Lung (tissue), 12 donors: ENCODE data around the gene RSPO1. TPM values are rescaled to one million over a fixed set of nuclear protein-coding genes. Genes with fewer than 3 reads are reported as not detected.

Source experiments
- ATAC-seq: fragments of 200-7000 bp; cut with Tn5 transposase; one replicate; pipeline ENCODE4 v1.9.1; 2020; ENCODE audit warnings: moderate number of reproducible peaks; ENCODE audit not compliant: insufficient read depth, low FRiP score
- DNase-seq, 3 donors: peaks; one replicate each; pipeline ENCODE4 v3.0.0-alpha.2; 2013 to 2017
- H3K27ac ChIP-seq, 2 donors: one replicate each; pipeline ENCODE4 v1.5.1; 2013; ENCODE audit warnings: mild to moderate bottlenecking in 2 of 2, moderate library complexity in 2 of 2, control low read depth in 1 of 2, inconsistent platforms in 1 of 2, low read depth in 1 of 2, low read length in 1 of 2
- H3K27me3 ChIP-seq, 3 donors: one replicate each; pipeline ENCODE4 v1.5.1; 2013; ENCODE audit warnings: low read length in 2 of 3; ENCODE audit not compliant: control insufficient read depth in 3 of 3, insufficient read depth in 3 of 3
- H3K36me3 ChIP-seq, 4 donors: one replicate each; pipeline ENCODE4 v1.5.1; 2013; ENCODE audit warnings: low read length in 4 of 4, mild to moderate bottlenecking in 1 of 4, moderate library complexity in 1 of 4; ENCODE audit not compliant: control insufficient read depth in 4 of 4, insufficient read depth in 4 of 4
- H3K4me1 ChIP-seq, 5 donors: one replicate each; pipeline ENCODE4 v1.5.1; 2013; ENCODE audit warnings: low read length in 5 of 5, mild to moderate bottlenecking in 2 of 5, moderate library complexity in 1 of 5; ENCODE audit not compliant: control insufficient read depth in 5 of 5, insufficient read depth in 5 of 5
- H3K4me3 ChIP-seq: one replicate; pipeline ENCODE4 v1.5.1; 2013; ENCODE audit warnings: mild to moderate bottlenecking, control low read depth, moderate library complexity
- H3K9ac ChIP-seq, 2 donors: one replicate each; pipeline ENCODE4 v1.5.1; 2013; ENCODE audit warnings: low read length in 2 of 2, control low read depth in 1 of 2; ENCODE audit not compliant: insufficient read depth in 1 of 2
- H3K9me3 ChIP-seq, 4 donors: one replicate each; pipeline ENCODE4 v1.5.1; 2013; ENCODE audit warnings: low read length in 3 of 4, mild to moderate bottlenecking in 1 of 4, moderate library complexity in 1 of 4; ENCODE audit not compliant: control insufficient read depth in 4 of 4, insufficient read depth in 3 of 4
- WGBS, 2 donors: extraction: QIAGEN DNeasy Blood & Tissue Kit; methylation state at CpG; one replicate each; pipeline ENCODE4 v1.1.7; 2013; 5-methylcytosine and 5-hydroxymethylcytosine counted together
- polyA plus RNA-seq, 2 donors: library from polyadenylated mRNA; stranded (reverse); fragments of 200-250 nt; gene quantifications; one replicate each; pipeline ENCODE4 v1.2.1, GENCODE V29; 2013
- total RNA-seq, 2 donors: library from RNA; depleted of rRNA in 1 of 2; stranded (reverse); fragments of >200 nt in 1 of 2; gene quantifications; one replicate each; pipeline ENCODE4 v1.2.1, GENCODE V29; 2014 to 2021
- TF ChIP-seq, protein P1 (sequence below): IDR thresholded peaks from 2 replicates; pipeline ENCODE4 v1.5.1; 2012; ENCODE audit warnings: mild to moderate bottlenecking; ENCODE audit errors: control extremely low read depth, extremely low read depth
- donor health status: control.
- donor health status: control.
- donor health status: Bipolar disorder and iron deficiency.
- donor health status: healthy.
- donor health status: DM: yes; HTN: yes; CAD: no.

RSPO1 gene
- total and polyA plus RNA-seq, 4 donors, result 0.43 to 1.7 (median 1.2) TPM

DNA sequence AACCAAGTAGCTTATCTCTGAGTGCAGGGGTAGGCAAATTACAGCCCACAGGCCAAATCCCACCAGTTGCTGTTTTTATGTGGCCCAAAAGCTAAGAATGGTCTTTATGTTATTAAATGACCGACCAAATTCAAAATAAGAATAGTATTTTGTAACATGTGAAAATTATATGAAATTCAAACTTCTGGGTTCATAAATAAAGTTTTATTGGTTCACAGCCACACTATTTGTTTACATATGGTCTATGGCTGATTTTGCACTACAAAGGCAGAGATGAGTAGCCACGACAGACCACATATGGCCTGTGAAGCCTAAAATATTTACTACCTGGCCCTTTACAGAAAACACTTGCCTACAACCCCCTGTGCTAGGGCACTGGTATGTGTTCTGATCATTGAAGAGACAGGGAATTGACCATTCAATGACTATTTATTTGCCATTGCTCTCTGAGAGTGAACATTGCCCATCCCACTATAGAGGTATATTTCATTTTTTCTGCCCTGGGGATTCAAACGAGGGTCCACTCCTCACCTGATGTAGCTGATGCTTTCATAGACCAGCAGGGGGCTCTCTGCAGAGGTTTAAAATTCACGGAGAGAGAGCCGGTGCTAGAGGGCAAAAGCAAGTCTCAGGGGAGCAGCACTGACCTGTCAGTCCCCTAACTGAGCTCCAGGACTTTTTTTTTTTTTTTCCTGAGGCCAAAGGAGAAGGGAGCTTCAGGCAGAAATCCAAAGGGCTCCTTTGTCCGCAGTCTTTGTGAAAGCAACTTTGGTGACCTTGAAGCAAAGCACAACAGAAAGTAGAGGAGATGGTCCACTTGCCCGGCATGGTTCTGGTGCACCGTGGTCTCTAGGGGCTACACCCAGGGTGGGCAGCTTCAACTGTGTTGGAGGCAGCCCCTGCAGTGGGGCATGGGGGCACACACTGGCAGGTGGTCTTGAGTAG, 31.7 kb downstream of the RSPO1 start:
- 39 to 46% methylated on average over 8 of the region's 8 CpGs for WGBS, 2 donors
- Histone ChIP-seq H3K27me3 (peaks cover 0 to 3% (median 0%) of the 10 kb centered on the region in 3 donors), H3K9me3 (no peaks in the 10 kb centered on the region), H3K27ac (no peak overlapping the region), H3K36me3 (no peaks in the 10 kb centered on the region), H3K9ac (no peak overlapping the region), H3K4me1 (peaks cover 0 to 11% (median 0%) of the 10 kb centered on the region in 5 donors), H3K4me3 (no peak overlapping the region)
- TF ChIP-seq, protein P1, sequence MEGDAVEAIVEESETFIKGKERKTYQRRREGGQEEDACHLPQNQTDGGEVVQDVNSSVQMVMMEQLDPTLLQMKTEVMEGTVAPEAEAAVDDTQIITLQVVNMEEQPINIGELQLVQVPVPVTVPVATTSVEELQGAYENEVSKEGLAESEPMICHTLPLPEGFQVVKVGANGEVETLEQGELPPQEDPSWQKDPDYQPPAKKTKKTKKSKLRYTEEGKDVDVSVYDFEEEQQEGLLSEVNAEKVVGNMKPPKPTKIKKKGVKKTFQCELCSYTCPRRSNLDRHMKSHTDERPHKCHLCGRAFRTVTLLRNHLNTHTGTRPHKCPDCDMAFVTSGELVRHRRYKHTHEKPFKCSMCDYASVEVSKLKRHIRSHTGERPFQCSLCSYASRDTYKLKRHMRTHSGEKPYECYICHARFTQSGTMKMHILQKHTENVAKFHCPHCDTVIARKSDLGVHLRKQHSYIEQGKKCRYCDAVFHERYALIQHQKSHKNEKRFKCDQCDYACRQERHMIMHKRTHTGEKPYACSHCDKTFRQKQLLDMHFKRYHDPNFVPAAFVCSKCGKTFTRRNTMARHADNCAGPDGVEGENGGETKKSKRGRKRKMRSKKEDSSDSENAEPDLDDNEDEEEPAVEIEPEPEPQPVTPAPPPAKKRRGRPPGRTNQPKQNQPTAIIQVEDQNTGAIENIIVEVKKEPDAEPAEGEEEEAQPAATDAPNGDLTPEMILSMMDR, result peak; percentile 36
- peak in 2 of 3 donors; percentile 33 to 34 for DNase-seq
- ATAC-seq, result no peak

- TF ChIP-seq, protein P1, result no peak
- H3K4me1 ChIP-seq, result peaks cover 0 to 14% (median 0%) of the 10 kb centered on the region in 5 donors
- peaks cover 0 to 3% (median 0%) of the 10 kb centered on the region in 3 donors for H3K27me3 ChIP-seq
- no peak overlapping the region for H3K9ac ChIP-seq
- no peaks in the 10 kb centered on the region for H3K36me3 ChIP-seq
- H3K9me3 ChIP-seq, result no peaks in the 10 kb centered on the region
- no peak for ATAC-seq
- no peak overlapping the region for H3K4me3 ChIP-seq
- H3K27ac ChIP-seq, result no peak overlapping the region
- DNase-seq, result no peak
Observed at GRCh38 chr1:37601441-37601840, 33.3 kb downstream of the RSPO1 start.

GRCh38 chr1:37599940-37600339, 34.8 kb downstream of the RSPO1 start:
- 79% methylated on average over 5 of the region's 5 CpGs for WGBS, 2 donors
- Histone ChIP-seq H3K9me3 (no peaks in the 10 kb centered on the region), H3K4me3 (no peak overlapping the region), H3K27ac (no peak overlapping the region), H3K9ac (no peak overlapping the region), H3K4me1 (peaks cover 0 to 20% (median 6%) of the 10 kb centered on the region in 5 donors), H3K36me3 (peaks cover 0 to 3% (median 0%) of the 10 kb centered on the region in 4 donors), H3K27me3 (peaks cover 0 to 3% (median 0%) of the 10 kb centered on the region in 3 donors)
- TF ChIP-seq, protein P1, result no peak
- DNase-seq (peak; percentile 39 to 79 (median 77)), ATAC-seq (no peak)
